H54 (cell line): Measurements from ENCODE around the gene TSPAN6.

Source experiments
- DNase-seq: peaks from one replicate; pipeline ENCODE4 v3.0.0; 2011; ENCODE audit warnings: low spot score, mixed read lengths; ENCODE audit not compliant: insufficient read length
- FAIRE-seq: peaks from 3 replicates; lab custom pipeline; 2011; peaks lifted over from hg19 to GRCh38; lab: Jason Lieb, UNC
- POLR2A ChIP-seq: IDR thresholded peaks from 2 replicates; pipeline ENCODE4 v1.6.1; 2011; ENCODE audit warnings: low read depth, mild to moderate bottlenecking, low read length

Gene TSPAN6

GRCh38 chrX:100586747-100587146, 49.9 kb downstream of the TSPAN6 start:
- DNase-seq (no peak), FAIRE-seq (no peak)
- TF ChIP-seq POLR2A: no peak

- DNase-seq (no peak), FAIRE-seq (no peak)
- TF ChIP-seq POLR2A: no peak
Measured at GRCh38 chrX:100584611-100585010, 52.0 kb downstream of the TSPAN6 start, which contains the start of gene TNMD. Gene TNMD, plus strand, starts transcription at chrX:100584936. Its CDS starts 83 bp downstream, at chrX:100585019.
